ENCODE data around the gene KLHDC1.
"Not testable (repeated sequence)": the region's sequence is repeated elsewhere in the genome, so short reads cannot be mapped to it uniquely, and the experiment has no call there.

Gene KLHDC1

GRCh38 chr14:49692811-49693734 lies at the start of gene KLHDC1:
Gene KLHDC1, plus strand, starts transcription at chr14:49693120. Its CDS starts 75 bp downstream, at chr14:49693195.
- no peak for DNase-seq (ENCODE audit: low read depth, low spot score)

- no peak for DNase-seq (ENCODE audit: low read depth, low spot score)
Measured at GRCh38 chr14:49653508-49653907, 39.4 kb upstream of the KLHDC1 start.

GRCh38 chr14:49654511-49654910 lies 38.4 kb upstream of the KLHDC1 start:
- DNase-seq (ENCODE audit: low read depth, low spot score), result no peak

- not testable (repeated sequence) for DNase-seq (ENCODE audit: low read depth, low spot score)
Measured at GRCh38 chr14:49657500-49657899, 35.4 kb upstream of the KLHDC1 start.

- DNase-seq (ENCODE audit: low read depth, low spot score), result no peak
Measured at GRCh38 chr14:49659526-49660455, 33.1 kb upstream of the KLHDC1 start.

- DNase-seq (ENCODE audit: low read depth, low spot score), result no peak
Measured at GRCh38 chr14:49670475-49670874, 22.4 kb upstream of the KLHDC1 start.

GRCh38 chr14:49673586-49673985 lies 19.3 kb upstream of the KLHDC1 start:
- DNase-seq (ENCODE audit: low read depth, low spot score), result no peak

- no peak for DNase-seq (ENCODE audit: low read depth, low spot score)
Measured at GRCh38 chr14:49677643-49678042, 15.3 kb upstream of the KLHDC1 start.

- no peak for DNase-seq (ENCODE audit: low read depth, low spot score)
Measured at GRCh38 chr14:49679271-49679670, 13.6 kb upstream of the KLHDC1 start.

GRCh38 chr14:49686425-49686824 lies 6.5 kb upstream of the KLHDC1 start:
- DNase-seq (ENCODE audit: low read depth, low spot score), result no peak

- DNase-seq (ENCODE audit: low read depth, low spot score), result peak; percentile 64
Measured at GRCh38 chr14:49687942-49688700, 4.8 kb upstream of the KLHDC1 start, which contains the start of gene POLE2. Gene POLE2, minus strand, starts transcription at chr14:49688214. Its CDS starts 11 bp downstream, at chr14:49688203.

- no peak for DNase-seq (ENCODE audit: low read depth, low spot score)
Measured at GRCh38 chr14:49688701-49689030, 4.3 kb upstream of the KLHDC1 start.

- DNase-seq (ENCODE audit: low read depth, low spot score), result no peak
Measured at GRCh38 chr14:49691031-49691430, 1.9 kb upstream of the KLHDC1 start.

- DNase-seq (ENCODE audit: low read depth, low spot score), result no peak
Measured at GRCh38 chr14:49692193-49692757, 645 bp upstream of the KLHDC1 start.

- not testable (repeated sequence) for DNase-seq (ENCODE audit: low read depth, low spot score)
Measured at GRCh38 chr14:49693735-49694124, 810 bp downstream of the KLHDC1 start.

- no peak for DNase-seq (ENCODE audit: low read depth, low spot score)
Measured at GRCh38 chr14:49702725-49703124, 9.8 kb downstream of the KLHDC1 start.

GRCh38 chr14:49703965-49704364 lies 11.0 kb downstream of the KLHDC1 start:
- DNase-seq (ENCODE audit: low read depth, low spot score), result no peak

GRCh38 chr14:49704471-49704870 lies 11.6 kb downstream of the KLHDC1 start:
- DNase-seq (ENCODE audit: low read depth, low spot score), result not testable (repeated sequence)

GRCh38 chr14:49710993-49711392 lies 18.1 kb downstream of the KLHDC1 start:
- not testable (repeated sequence) for DNase-seq (ENCODE audit: low read depth, low spot score)

GRCh38 chr14:49720744-49721143 lies 27.8 kb downstream of the KLHDC1 start:
- DNase-seq (ENCODE audit: low read depth, low spot score), result no peak

Data from iPS DF 19.7 (cell line).